GM12865 (cell line): ENCODE data around the gene C16orf86.
A peak's percentile ranks its signal among the peaks of the same experiment; 100 is the strongest.

Experiments
- DNase-seq: peaks from one replicate; pipeline ENCODE4 v3.0.0; 2010; ENCODE audit warnings: low read depth
- H3K4me3 ChIP-seq: 2 replicates; pipeline ENCODE4 v1.5.1; 2011; ENCODE audit warnings: mild to moderate bottlenecking, low read depth, low read length, control low read depth
- CTCF ChIP-seq: IDR thresholded peaks from 2 replicates; pipeline ENCODE4 v1.5.1; 2011; ENCODE audit warnings: low read length, control low read depth, low read depth, inconsistent platforms; ENCODE audit not compliant: insufficient read depth; ENCODE audit errors: missing control alignments

The C16orf86 gene

GRCh38 chr16:67641779-67642708, 24.6 kb upstream of the C16orf86 start:
- no peak overlapping the region for H3K4me3 ChIP-seq
- TF ChIP-seq CTCF: no peak
- no peak for DNase-seq

GRCh38 chr16:67644038-67644437, 22.6 kb upstream of the C16orf86 start:
- DNase-seq: no peak
- no peak for TF ChIP-seq CTCF
- no peak overlapping the region; the same call in 1 of the 2 replicates for H3K4me3 ChIP-seq

GRCh38 chr16:67645397-67646121, 21.1 kb upstream of the C16orf86 start:
- no peak for DNase-seq
- TF ChIP-seq CTCF: no peak
- peak overlapping the region; percentile 68 for H3K4me3 ChIP-seq

GRCh38 chr16:67647111-67647651, 19.4 kb upstream of the C16orf86 start:
- TF ChIP-seq CTCF: no peak
- DNase-seq: no peak
- no peak overlapping the region for H3K4me3 ChIP-seq

- no peak for DNase-seq
- TF ChIP-seq CTCF: no peak
- no peak overlapping the region for H3K4me3 ChIP-seq
Observed at GRCh38 chr16:67647681-67648080, 18.9 kb upstream of the C16orf86 start.

- TF ChIP-seq CTCF: no peak
- no peak for DNase-seq
- no peak overlapping the region for H3K4me3 ChIP-seq
Observed at GRCh38 chr16:67648088-67648763, 18.4 kb upstream of the C16orf86 start.
